ENCODE results near the gene ESR1.

GRCh38 chr6:152173321-152173720, 365.8 kb downstream of the ESR1 start:
- TF ChIP-seq EZH2 (IDR thresholded peaks at IDR 0.05; ENCODE audit: insufficient read depth, poor library complexity, severe bottlenecking): no peak
- TF ChIP-seq EZH2phosphoT487 (IDR thresholded peaks at IDR 0.05; ENCODE audit: insufficient read depth, low read depth): no peak
